Mesodermal cell (in vitro differentiated cells): ENCODE data around the gene FUT6.

Experiments
- H3K27ac ChIP-seq: 2 replicates; pipeline ENCODE4 v1.7.0; 2013; ENCODE audit warnings: mild to moderate bottlenecking, low read depth, low read length, moderate library complexity; ENCODE audit not compliant: severe bottlenecking
- H3K36me3 ChIP-seq: 2 replicates; pipeline ENCODE4 v1.7.1; 2013; ENCODE audit warnings: mild to moderate bottlenecking, low read length, moderate library complexity; ENCODE audit not compliant: control insufficient read depth, insufficient read depth
- H3K4me1 ChIP-seq: one replicate; pipeline ENCODE4 v1.7.1; 2013; ENCODE audit warnings: mild to moderate bottlenecking, low read length; ENCODE audit not compliant: insufficient read depth, control insufficient read depth, poor library complexity, severe bottlenecking
- H3K4me3 ChIP-seq: 2 replicates; pipeline ENCODE4 v1.7.0; 2013; ENCODE audit warnings: low read length, control low read depth, mild to moderate bottlenecking; ENCODE audit not compliant: insufficient read depth, poor library complexity, severe bottlenecking; ENCODE audit errors: extremely low read depth
- H3K9me3 ChIP-seq: 2 replicates; pipeline ENCODE4 v1.7.1; 2013; ENCODE audit warnings: mild to moderate bottlenecking, low read length, moderate library complexity; ENCODE audit not compliant: control insufficient read depth
- WGBS, 2 experiments: methylation state at CpG; one replicate each; pipeline ENCODE4 v1.1.5; 2013; ENCODE audit warnings: missing lambda C conversion rate in 2 of 2; ENCODE audit not compliant: insufficient coverage in 2 of 2; 5-methylcytosine and 5-hydroxymethylcytosine counted together

FUT6 gene

GRCh38 chr19:5790559-5791520, 48.7 kb downstream of the FUT6 start, which contains the start of gene DUS3L:
Gene DUS3L (minus strand): TSS chr19:5791163. CDS start chr19:5791141, 22 bp downstream.
- peaks cover 42% of the 10 kb centered on the region for H3K36me3 ChIP-seq
- H3K27ac ChIP-seq, result peak within 1 kb of the TSS; percentile 95
- peak within 1 kb of the TSS; percentile 86 for H3K4me3 ChIP-seq
- 12% methylated on average over 67 to 70 of the region's 72 CpGs for WGBS, 2 experiments
- no peaks in the 10 kb centered on the region for H3K4me1 ChIP-seq
- H3K9me3 ChIP-seq, result no peaks in the 10 kb centered on the region

GRCh38 chr19:5789886-5790558, 49.5 kb downstream of the FUT6 start:
- peak overlapping the region; percentile 86 for H3K4me3 ChIP-seq
- no peaks in the 10 kb centered on the region for H3K4me1 ChIP-seq
- WGBS, 2 experiments, result 81 to 87% methylated on average over 25 to 26 of the region's 26 CpGs
- H3K27ac ChIP-seq, result no peak overlapping the region
- H3K9me3 ChIP-seq, result no peaks in the 10 kb centered on the region
- H3K36me3 ChIP-seq, result peaks cover 50% of the 10 kb centered on the region

- H3K27ac ChIP-seq, result no peak overlapping the region
- WGBS, 2 experiments, result 96 to 99% methylated on average over 39 of the region's 39 CpGs
- no peak overlapping the region for H3K4me3 ChIP-seq
- peaks cover 57% of the 10 kb centered on the region for H3K36me3 ChIP-seq
- no peaks in the 10 kb centered on the region for H3K4me1 ChIP-seq
- no peaks in the 10 kb centered on the region for H3K9me3 ChIP-seq
Observed at GRCh38 chr19:5789351-5789761, 50.1 kb downstream of the FUT6 start.

GRCh38 chr19:5788422-5788821, 51.1 kb downstream of the FUT6 start:
- no peak overlapping the region for H3K4me3 ChIP-seq
- H3K4me1 ChIP-seq, result no peaks in the 10 kb centered on the region
- no peaks in the 10 kb centered on the region for H3K9me3 ChIP-seq
- H3K27ac ChIP-seq, result no peak overlapping the region
- WGBS, 2 experiments, result 88 to 100% methylated on average over 5 of the region's 5 CpGs
- peaks cover 62% of the 10 kb centered on the region for H3K36me3 ChIP-seq

GRCh38 chr19:5787409-5788182, 51.9 kb downstream of the FUT6 start:
- no peaks in the 10 kb centered on the region for H3K9me3 ChIP-seq
- H3K27ac ChIP-seq, result no peak overlapping the region
- WGBS, 2 experiments, result 92 to 98% methylated on average over 21 to 38 of the region's 39 CpGs
- no peaks in the 10 kb centered on the region for H3K4me1 ChIP-seq
- peaks cover 67% of the 10 kb centered on the region for H3K36me3 ChIP-seq
- H3K4me3 ChIP-seq, result no peak overlapping the region

GRCh38 chr19:5786593-5787408, 52.7 kb downstream of the FUT6 start:
- H3K4me3 ChIP-seq, result no peak overlapping the region
- H3K27ac ChIP-seq, result no peak overlapping the region
- WGBS, 2 experiments, result 94 to 96% methylated on average over 39 to 41 of the region's 44 CpGs
- no peaks in the 10 kb centered on the region for H3K9me3 ChIP-seq
- peaks cover 67% of the 10 kb centered on the region for H3K36me3 ChIP-seq
- H3K4me1 ChIP-seq, result no peaks in the 10 kb centered on the region

- no peaks in the 10 kb centered on the region for H3K9me3 ChIP-seq
- H3K36me3 ChIP-seq, result peaks cover 67% of the 10 kb centered on the region
- WGBS, 2 experiments, result 96 to 98% methylated on average over 35 to 37 of the region's 37 CpGs
- no peaks in the 10 kb centered on the region for H3K4me1 ChIP-seq
- no peak overlapping the region for H3K27ac ChIP-seq
- H3K4me3 ChIP-seq, result no peak overlapping the region
Observed at GRCh38 chr19:5785423-5785822, 54.1 kb downstream of the FUT6 start.

GRCh38 chr19:5784581-5785147, 54.8 kb downstream of the FUT6 start, which contains the start of gene PRR22:
Gene PRR22 (minus strand): TSS chr19:5784746. CDS start chr19:5784660, 86 bp downstream.
- no peaks in the 10 kb centered on the region for H3K9me3 ChIP-seq
- H3K4me1 ChIP-seq, result no peaks in the 10 kb centered on the region
- no peak within 1 kb of the TSS for H3K27ac ChIP-seq
- no peak within 1 kb of the TSS for H3K4me3 ChIP-seq
- WGBS, 2 experiments, result 94 to 98% methylated on average over 7 to 9 of the region's 15 CpGs
- peaks cover 63% of the 10 kb centered on the region for H3K36me3 ChIP-seq

- Histone ChIP-seq H3K4me1 (no peaks in the 10 kb centered on the region), H3K9me3 (no peaks in the 10 kb centered on the region), H3K36me3 (peaks cover 48% of the 10 kb centered on the region), H3K27ac (no peak overlapping the region), H3K4me3 (no peak overlapping the region)
- 94 to 95% methylated on average over 37 to 41 of the region's 48 CpGs for WGBS, 2 experiments
Observed at GRCh38 chr19:5782945-5783919, 56.3 kb downstream of the FUT6 start.
